Heart left ventricle (tissue), 13 donors: ENCODE data around the gene CHD2.

Experiments used
- POLR2A ChIP-seq, 2 donors: fragments of 450-650 bp; IDR thresholded peaks; one replicate each; pipeline ENCODE4 v1.6.1; 2017; ENCODE audit warnings: antibody characterized with exemption in 2 of 2, mild to moderate bottlenecking in 2 of 2, moderate library complexity in 2 of 2
- TF ChIP-seq, protein P1 (sequence below), 12 donors: fragments of 200-600 bp; sonication (generic) in 4 of 12; IDR thresholded peaks; one replicate each; pipeline versions ENCODE4 v1.5.0 to v1.8.0; 2018 to 2022; ENCODE audit warnings: antibody characterized with exemption in 12 of 12, mild to moderate bottlenecking in 5 of 12
- donor health status: ischemic (EF 13 %, LVEDD 7.1; RV severe dilation, severe dysfunction).
- donor health status: DM: no; HTN: yes; CAD: no.
- donor health status: DM: no; HTN: no; CAD: no.
- donor health status: ischemic (EF 25% LVEDD 6.9; RV normal size, moderate dysfunction).
- donor health status: ischemic (EF 25% LVEDD 5.7; RV mildly dilated, moderate dysfunction).
- donor health status: ischemic (EF 35%, LVEDD 5.7; RV mildly dilated, moderate dysfunction).
- donor health status: nonischemic (EF 11% LVEDD 7.7; RV severe dilation, severe dysfunction).
- donor health status: DM: yes; HTN: yes; CAD: no.
- donor health status: PGD.
- donor health status: ischemic (EF 29% LVEDD 5.4; RV normal size, mild dysfunction).
- donor health status: nonischemic (EF 23%, LVEDD 6.1; RV moderate dilation, normal function).

DNA sequence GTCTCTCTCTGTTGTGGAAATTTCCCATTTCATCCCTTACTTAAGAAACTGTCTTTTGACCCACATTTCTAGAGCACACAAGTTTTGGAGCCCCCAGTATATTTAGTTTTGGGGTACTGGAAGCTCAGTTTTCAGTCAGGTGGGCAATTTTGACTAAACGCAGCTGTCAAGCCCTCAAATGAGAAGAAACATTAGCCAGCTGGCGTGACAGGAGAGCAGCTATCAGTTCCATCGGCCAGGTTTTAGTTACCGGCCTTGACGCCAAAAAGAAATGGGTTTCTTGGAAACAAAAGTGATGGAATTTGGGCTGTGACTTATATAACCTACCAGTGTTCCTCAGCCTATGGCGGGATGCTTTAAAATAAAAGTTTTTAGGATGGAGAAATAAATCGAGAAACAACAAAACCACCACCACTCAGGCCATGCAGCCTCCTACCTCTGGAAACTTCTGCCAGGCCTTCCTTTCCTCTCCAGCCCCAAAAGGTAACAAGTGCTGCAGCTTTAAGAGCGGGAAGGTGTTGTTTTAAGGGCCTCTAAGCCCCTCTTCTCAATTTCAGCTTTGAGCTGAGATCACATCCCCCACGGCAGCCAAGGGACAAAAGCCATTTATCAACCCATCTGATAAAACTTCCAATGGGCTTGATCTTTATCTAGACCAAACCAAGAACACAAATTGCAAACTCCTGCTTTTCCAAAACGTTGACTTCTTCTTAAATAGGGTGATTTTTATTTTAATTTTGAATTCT lies 170.6 kb downstream of the CHD2 start:
- TF ChIP-seq POLR2A (IDR thresholded peaks at IDR 0.05) = no peak
- TF ChIP-seq, protein P1, sequence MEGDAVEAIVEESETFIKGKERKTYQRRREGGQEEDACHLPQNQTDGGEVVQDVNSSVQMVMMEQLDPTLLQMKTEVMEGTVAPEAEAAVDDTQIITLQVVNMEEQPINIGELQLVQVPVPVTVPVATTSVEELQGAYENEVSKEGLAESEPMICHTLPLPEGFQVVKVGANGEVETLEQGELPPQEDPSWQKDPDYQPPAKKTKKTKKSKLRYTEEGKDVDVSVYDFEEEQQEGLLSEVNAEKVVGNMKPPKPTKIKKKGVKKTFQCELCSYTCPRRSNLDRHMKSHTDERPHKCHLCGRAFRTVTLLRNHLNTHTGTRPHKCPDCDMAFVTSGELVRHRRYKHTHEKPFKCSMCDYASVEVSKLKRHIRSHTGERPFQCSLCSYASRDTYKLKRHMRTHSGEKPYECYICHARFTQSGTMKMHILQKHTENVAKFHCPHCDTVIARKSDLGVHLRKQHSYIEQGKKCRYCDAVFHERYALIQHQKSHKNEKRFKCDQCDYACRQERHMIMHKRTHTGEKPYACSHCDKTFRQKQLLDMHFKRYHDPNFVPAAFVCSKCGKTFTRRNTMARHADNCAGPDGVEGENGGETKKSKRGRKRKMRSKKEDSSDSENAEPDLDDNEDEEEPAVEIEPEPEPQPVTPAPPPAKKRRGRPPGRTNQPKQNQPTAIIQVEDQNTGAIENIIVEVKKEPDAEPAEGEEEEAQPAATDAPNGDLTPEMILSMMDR (IDR thresholded peaks at IDR 0.05) = no peak
